Neural crest cell (in vitro differentiated cells): Measurements from ENCODE around the gene MICALL2. TPM values are rescaled to one million over a fixed set of nuclear protein-coding genes. Genes with fewer than 3 reads are reported as not detected.

Experiments
- DNase-seq: peaks from one replicate; pipeline ENCODE4 v3.0.0; 2021; ENCODE audit warnings: low read depth, mixed read lengths, low spot score
- H3K27ac Mint-ChIP-seq: one replicate; pipeline ENCODE4 v1.8.0; 2021; ENCODE audit warnings: mild to moderate bottlenecking, mixed read lengths; ENCODE audit not compliant: unreplicated experiment
- H3K27me3 Mint-ChIP-seq: 2 replicates; pipeline ENCODE4 v1.8.0; 2021; ENCODE audit warnings: low read depth, mild to moderate bottlenecking, mixed read lengths
- H3K36me3 Mint-ChIP-seq: 2 replicates; pipeline ENCODE4 v1.8.0; 2021; ENCODE audit warnings: low read depth, mild to moderate bottlenecking, mixed read lengths
- H3K4me1 Mint-ChIP-seq: 2 replicates; pipeline ENCODE4 v1.8.0; 2021; ENCODE audit warnings: mixed read lengths
- H3K4me3 Mint-ChIP-seq: one replicate; pipeline ENCODE4 v1.8.0; 2021; ENCODE audit warnings: mild to moderate bottlenecking, mixed read lengths
- H3K9me3 Mint-ChIP-seq: 2 replicates; pipeline ENCODE4 v1.8.0; 2021; ENCODE audit warnings: mixed read lengths
- total RNA-seq: library from RNA; stranded (reverse); gene quantifications from 2 replicates; pipeline ENCODE4 v1.2.1, GENCODE V29; 2021
- TF ChIP-seq, protein P1 (sequence below): fragments of 200-600 bp; sonication (generic); conservative IDR thresholded peaks from 2 replicates; pipeline ENCODE4 v1.5.0; 2021; ENCODE audit warnings: antibody characterized with exemption, mild to moderate bottlenecking

MICALL2 gene
- total RNA-seq, 1 donor from 2014 or later, result 18.7 TPM

DNA sequence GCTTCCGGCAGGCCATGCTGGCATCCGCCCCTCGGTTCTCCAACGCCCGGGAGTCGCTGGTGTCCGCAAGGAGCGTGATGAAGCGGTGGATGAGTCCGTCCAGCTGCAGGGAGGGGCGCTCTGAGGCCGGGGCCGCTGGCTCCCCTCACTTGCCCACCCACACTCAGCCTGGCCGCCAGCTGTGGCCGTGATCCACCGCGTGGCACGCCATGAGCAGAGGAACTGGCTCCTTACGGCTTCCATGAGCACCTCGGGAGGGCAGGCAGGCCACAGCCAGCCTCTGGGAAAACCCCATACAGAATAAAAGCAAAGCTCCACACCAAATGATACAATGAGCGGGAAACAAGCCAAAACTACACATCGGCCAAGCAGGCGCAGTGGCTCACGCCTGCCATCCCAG is 15.5 kb upstream of the MICALL2 start:
- H3K36me3 Mint-ChIP-seq, result no peaks in the 10 kb centered on the region

DNA sequence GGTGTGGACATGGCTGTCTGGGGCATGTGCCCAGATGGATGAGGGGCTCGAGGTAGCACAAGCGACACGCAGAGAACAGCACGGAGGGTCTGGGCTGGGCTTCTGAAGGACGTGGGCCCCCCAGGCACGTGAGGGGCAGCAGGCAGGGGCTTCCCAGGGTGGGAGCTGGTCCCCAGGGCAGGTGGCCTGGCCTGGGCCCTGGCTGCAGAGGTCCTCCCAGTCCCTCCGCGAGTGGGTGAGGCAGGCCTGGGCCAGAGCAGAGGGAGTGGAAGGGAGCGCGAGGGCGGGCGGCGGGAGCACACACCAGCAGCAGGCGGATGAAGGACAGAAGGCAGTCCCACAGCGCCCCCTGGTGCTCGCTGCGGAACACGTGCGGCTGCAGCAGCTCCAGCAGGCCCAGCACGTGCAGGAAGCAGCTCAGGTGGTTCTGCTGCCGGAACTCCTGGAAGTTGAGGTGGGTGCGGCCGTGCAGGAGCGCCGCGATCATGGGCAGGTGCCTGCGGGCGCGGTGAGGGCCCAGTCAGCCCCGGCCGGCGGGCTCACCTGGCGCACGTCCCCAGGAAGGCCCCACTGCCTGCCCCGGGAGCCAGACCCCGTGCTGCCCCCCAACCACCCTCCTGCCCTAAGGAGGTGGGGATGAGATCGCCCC is 14.7 kb upstream of the MICALL2 start:
- H3K4me1 Mint-ChIP-seq, result no peaks in the 10 kb centered on the region
- H3K27ac Mint-ChIP-seq, result no peak overlapping the region
- H3K4me3 Mint-ChIP-seq, result no peak overlapping the region
- H3K27me3 Mint-ChIP-seq, result no peaks in the 10 kb centered on the region
- DNase-seq, result peak; percentile 90
- H3K36me3 Mint-ChIP-seq, result no peaks in the 10 kb centered on the region
- TF ChIP-seq, protein P1, sequence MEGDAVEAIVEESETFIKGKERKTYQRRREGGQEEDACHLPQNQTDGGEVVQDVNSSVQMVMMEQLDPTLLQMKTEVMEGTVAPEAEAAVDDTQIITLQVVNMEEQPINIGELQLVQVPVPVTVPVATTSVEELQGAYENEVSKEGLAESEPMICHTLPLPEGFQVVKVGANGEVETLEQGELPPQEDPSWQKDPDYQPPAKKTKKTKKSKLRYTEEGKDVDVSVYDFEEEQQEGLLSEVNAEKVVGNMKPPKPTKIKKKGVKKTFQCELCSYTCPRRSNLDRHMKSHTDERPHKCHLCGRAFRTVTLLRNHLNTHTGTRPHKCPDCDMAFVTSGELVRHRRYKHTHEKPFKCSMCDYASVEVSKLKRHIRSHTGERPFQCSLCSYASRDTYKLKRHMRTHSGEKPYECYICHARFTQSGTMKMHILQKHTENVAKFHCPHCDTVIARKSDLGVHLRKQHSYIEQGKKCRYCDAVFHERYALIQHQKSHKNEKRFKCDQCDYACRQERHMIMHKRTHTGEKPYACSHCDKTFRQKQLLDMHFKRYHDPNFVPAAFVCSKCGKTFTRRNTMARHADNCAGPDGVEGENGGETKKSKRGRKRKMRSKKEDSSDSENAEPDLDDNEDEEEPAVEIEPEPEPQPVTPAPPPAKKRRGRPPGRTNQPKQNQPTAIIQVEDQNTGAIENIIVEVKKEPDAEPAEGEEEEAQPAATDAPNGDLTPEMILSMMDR, result peak; percentile 96
- no peaks in the 10 kb centered on the region for H3K9me3 Mint-ChIP-seq

More for the DNA sequence above, 15.5 kb upstream of the MICALL2 start:
- Mint-ChIP-seq H3K4me3 (no peak overlapping the region), H3K9me3 (no peaks in the 10 kb centered on the region), H3K4me1 (no peaks in the 10 kb centered on the region), H3K27me3 (no peaks in the 10 kb centered on the region), H3K27ac (no peak overlapping the region)
- TF ChIP-seq, protein P1, result no peak
- DNase-seq, result no peak

DNA sequence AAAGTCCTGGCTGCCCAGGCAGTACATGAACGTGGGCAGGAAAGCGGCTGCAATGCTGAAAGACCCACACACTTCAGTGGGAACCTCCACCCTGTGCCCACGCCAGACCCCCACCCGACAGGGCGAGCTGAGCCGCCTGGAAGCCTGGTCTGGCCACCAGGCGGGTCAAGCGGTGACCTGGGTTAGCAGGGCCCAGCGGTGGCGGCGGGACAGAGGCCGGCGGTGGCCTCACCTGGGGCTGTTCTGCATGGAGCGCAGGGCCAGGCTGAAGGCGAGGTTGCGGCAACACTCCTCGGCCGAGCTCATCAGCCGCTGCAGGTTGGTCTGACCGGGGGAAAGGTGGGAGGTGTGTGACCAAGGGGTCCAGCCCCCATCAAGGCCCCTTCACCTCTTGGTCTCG is 11.6 kb upstream of the MICALL2 start:
- TF ChIP-seq, protein P1, result no peak
- DNase-seq, result no peak
- H3K4me3 Mint-ChIP-seq, result no peak overlapping the region
- H3K4me1 Mint-ChIP-seq, result no peaks in the 10 kb centered on the region
- H3K27me3 Mint-ChIP-seq, result no peaks in the 10 kb centered on the region
- no peak overlapping the region for H3K27ac Mint-ChIP-seq
- H3K36me3 Mint-ChIP-seq, result no peaks in the 10 kb centered on the region
- no peaks in the 10 kb centered on the region for H3K9me3 Mint-ChIP-seq

DNA sequence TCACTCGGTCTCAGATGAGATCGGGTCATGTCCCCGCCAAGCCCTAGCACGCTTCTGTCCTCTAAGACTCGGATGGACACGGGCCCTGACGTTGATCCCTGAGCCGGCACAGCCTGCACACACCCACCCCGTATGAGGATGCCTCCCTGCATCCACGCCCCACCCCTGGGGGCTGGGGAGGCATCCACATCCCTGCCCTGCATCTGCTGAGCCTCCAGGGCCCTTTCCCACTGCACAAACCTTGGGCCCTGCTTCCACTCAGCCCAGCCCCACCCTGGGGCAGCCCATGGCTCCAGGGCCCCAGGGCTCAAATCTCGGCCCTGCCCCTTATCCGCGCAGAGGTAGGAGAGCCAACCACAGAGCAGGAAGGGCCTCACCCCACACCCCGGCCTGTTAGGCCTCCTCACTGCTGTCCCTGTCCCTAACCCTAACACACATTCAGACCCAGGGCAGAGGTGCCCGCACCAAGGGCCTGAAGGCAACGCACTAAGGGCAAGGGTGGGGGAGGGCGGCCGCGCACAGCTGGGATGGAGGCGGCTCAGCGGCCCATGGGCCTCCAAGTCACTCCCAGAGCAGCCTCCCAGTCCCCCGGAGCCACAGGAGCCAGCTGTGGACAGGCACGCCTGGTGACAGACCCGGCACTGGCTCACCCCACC is 9.5 kb upstream of the MICALL2 start:
- Mint-ChIP-seq H3K9me3 (no peaks in the 10 kb centered on the region), H3K4me3 (no peak overlapping the region), H3K36me3 (no peaks in the 10 kb centered on the region), H3K27me3 (no peaks in the 10 kb centered on the region), H3K27ac (no peak overlapping the region), H3K4me1 (no peaks in the 10 kb centered on the region)
- TF ChIP-seq, protein P1, result no peak
- DNase-seq, result no peak

DNA sequence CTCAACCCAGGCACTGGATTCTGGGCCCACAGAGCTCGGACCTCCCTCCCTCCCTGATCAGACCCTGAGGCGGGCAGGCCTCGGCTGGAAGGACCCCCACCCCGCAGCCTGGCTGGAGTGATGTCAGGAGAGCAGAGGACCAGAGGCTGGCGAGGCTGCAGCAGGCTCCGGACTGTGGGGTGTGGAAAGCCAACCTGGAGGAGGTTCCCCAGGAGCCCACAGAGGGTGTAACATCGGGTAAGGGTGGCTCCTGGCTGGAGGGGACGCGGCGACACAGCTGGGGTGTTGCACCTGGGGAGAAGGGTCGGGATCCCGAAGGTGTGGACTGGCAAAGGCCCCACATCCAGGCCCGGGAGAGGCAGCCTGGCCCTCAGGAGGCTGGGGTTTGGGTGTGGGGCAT is 8.9 kb upstream of the MICALL2 start:
- Mint-ChIP-seq H3K4me1 (no peaks in the 10 kb centered on the region), H3K36me3 (no peaks in the 10 kb centered on the region), H3K27ac (no peak overlapping the region), H3K27me3 (no peaks in the 10 kb centered on the region), H3K4me3 (no peak overlapping the region), H3K9me3 (no peaks in the 10 kb centered on the region)
- no peak for DNase-seq
- TF ChIP-seq, protein P1, result no peak
